Putamen (tissue), 1 donor: ENCODE results near the gene KCNAB1.
"Not testable (repeated sequence)": the region's sequence is repeated elsewhere in the genome, so short reads cannot be mapped to it uniquely, and the experiment has no call there.

Experiments used
- DNase-seq: peaks from one replicate; pipeline ENCODE4 v3.0.0-alpha.2; 2016; ENCODE audit warnings: low spot score

The KCNAB1 gene

GRCh38 chr3:156176048-156176447 lies 55.7 kb downstream of the KCNAB1 start:
- DNase-seq = no peak

DNA sequence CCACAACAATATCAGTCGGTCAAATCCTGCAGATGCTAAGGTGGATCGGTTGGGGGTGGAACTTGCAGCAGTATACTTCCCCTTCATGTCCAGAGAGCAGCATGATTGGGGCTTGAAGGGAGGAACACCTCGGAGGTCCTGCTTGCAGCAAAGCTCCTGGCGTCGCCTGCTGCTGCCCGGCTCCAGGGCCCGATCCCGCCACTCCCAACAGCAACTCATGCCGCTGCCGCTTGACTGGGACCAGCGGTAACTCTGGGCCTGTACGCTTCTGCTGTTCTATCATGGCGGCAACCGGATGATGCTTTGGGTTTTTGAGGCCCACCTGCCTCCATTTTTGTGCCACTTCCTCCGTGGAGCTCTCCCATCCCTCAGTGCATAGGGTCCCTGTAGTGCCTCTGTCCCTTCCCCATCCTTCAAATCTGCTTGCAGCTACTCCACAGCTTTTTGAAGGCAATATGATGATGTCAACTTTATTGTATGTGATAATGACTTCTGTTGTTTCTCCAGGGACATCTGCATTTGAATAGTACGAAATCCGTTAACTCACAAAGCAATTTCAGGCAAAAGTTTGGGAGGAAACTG lies 56.3 kb downstream of the KCNAB1 start:
- DNase-seq = no peak

DNA sequence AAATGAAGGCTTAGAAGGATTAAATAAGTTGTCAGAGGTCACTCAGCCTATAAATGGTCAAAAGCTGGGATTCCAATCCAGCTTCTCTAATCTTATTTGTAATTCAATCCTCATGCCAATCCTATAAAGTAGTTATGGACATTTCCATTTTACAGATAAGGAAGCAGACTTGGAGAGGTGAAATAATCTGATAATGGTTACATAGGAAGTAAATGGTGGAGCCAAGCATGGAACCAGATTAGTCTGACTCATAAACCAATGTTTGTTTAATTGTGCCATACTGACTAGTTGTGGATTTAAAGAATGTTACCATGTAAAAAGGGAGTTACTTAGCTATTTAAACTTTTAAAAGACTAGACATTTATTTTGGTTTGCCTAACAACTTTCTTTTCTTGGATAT lies 59.7 kb downstream of the KCNAB1 start:
- DNase-seq = no peak

DNA sequence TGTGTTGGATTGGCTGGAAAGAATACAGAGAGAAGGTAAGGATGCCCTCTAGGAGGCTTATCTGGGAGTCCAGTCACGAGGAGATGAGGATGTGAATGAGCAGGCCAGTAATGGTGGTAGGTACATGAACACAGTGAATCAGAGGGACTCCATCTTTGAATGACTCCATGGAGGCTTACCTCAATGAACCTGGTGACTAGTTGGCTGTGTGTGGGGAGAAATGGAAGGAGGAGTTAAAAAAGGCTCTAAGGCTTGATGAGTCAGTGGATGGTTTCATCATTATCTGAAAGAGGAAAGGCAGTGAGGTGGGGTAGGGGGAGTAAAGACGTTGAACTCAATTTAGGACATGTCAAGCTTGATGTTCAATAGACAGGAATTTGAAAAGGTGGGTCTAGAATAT lies 61.1 kb downstream of the KCNAB1 start:
- DNase-seq = peak; percentile 10

GRCh38 chr3:156183396-156183795 lies 63.0 kb downstream of the KCNAB1 start:
- DNase-seq = no peak

GRCh38 chr3:156184156-156184555 lies 63.8 kb downstream of the KCNAB1 start:
- no peak for DNase-seq

GRCh38 chr3:156187146-156187769 lies 66.9 kb downstream of the KCNAB1 start:
- DNase-seq = no peak

- DNase-seq = no peak
Observed at GRCh38 chr3:156188757-156189156, 68.4 kb downstream of the KCNAB1 start.

DNA sequence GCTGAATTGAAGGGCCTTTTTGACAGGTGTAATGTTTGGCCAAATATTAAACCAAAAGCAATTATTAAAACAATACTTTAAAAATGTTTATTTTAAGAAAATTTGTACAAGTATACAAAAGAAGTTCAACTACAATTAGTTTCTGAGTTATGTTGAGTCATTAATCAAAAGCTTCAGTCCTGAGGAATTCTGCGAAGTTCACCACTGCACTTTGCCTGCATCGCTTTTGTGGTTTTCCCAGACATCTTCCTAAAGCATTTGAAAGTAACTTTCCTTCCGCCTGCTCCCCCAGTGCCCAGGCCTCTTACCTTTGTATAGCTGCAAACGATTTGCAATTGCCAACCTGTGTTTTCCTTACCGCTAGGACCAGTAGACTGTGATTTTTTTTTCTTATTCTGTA lies 69.5 kb downstream of the KCNAB1 start:
- no peak for DNase-seq

- DNase-seq = not testable (repeated sequence)
Observed at GRCh38 chr3:156194945-156195344, 74.6 kb downstream of the KCNAB1 start.

GRCh38 chr3:156197152-156197551 lies 76.8 kb downstream of the KCNAB1 start:
- DNase-seq = not testable (repeated sequence)

GRCh38 chr3:156201411-156202405 lies 81.3 kb downstream of the KCNAB1 start:
- no peak for DNase-seq

- no peak for DNase-seq
Observed at GRCh38 chr3:156206157-156206556, 85.8 kb downstream of the KCNAB1 start.

GRCh38 chr3:156207802-156208685 lies 87.7 kb downstream of the KCNAB1 start:
- DNase-seq = no peak

GRCh38 chr3:156209631-156210335 lies 89.4 kb downstream of the KCNAB1 start:
- no peak for DNase-seq

DNA sequence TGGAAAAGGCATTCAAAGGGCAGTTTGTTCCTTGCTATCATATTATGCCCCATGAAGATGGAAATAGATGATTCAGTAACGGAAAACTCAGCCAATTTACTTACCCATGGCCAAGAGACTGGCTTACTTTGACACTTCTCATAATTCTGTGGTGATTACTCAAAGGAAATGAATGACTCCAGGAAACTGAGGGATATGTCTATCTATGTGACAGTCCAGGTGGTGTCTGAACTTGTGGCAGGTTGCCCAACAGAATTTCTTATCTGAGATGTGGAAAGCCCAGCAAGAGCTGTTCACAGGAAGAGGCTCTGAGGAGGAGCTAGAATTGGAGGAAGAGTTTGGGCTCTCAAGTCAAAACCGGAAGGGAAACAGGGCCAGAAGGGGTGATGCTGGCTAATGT lies 91.2 kb downstream of the KCNAB1 start:
- no peak for DNase-seq

DNA sequence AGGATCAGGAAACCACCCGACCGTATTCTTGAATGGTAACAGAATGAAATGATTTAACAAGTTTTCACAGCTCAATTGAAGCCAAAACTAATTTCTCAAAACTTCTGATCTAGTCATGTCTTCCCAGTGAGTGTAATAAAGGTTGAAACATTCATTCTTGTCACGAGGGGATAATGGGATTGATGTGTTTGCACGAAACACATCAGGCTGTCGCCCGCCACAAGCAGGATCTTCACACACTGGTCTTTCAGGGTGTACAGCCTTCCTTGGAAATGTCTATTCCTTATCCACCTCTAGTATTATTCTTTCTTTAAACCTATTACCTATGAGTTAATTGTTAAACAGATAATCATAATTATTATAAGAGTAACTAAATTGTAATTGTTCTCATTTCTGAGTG lies 94.3 kb downstream of the KCNAB1 start:
- no peak for DNase-seq

GRCh38 chr3:156215751-156216150 lies 95.4 kb downstream of the KCNAB1 start:
- no peak for DNase-seq

GRCh38 chr3:156216216-156216615 lies 95.8 kb downstream of the KCNAB1 start:
- no peak for DNase-seq

DNA sequence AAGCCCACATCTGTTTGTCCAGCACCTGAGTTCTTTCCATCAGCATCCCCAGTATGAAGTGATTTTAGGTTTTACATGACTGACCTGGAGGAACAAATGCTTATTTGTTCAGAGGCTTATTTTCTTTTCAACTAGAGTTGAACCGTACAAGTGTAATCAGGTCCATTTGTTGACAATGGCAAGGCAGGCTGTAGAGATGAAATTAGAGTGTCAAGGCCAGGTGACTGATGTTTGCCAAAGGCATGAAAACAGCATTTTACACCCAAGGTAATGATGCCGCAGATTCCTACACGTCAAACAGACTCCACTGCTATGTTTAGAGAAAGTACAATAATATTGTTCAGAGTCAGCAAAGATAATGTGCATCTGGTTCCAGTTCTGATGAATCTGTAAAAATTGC lies 96.5 kb downstream of the KCNAB1 start:
- DNase-seq = no peak

DNA sequence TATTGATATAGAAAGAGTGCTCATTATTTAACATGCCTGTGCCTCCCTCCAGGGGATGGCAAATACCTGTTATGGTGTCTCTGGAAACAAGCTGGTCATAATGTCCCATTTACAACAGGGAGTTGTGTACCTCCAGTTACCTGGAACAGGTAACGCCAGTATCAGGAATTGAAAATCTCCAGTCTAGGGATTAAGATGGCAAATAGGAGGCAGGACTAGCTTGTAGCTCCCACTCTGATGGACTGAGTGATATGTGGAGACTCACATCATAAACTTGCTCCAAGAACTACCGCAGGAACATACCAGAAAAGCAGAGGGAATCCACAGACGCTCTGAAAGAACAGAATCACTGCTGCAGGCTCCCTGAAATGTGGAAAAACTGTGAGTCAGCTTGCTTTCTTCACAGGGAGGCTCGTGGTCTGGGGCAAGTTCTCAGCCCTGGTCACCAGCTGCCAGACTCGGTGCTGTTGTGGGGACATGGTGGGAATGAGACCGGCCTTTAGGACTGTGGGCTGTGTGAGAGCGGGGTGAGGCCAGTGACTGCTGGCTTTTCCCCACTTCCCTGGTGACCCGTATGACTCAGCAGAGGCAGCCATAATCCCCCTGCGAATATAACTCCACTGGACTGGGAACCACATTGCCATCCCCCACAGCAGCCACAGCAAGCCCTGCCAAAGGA lies 97.4 kb downstream of the KCNAB1 start:
- DNase-seq = no peak
